Measurements from ENCODE around the gene RAVER1.

GRCh38 chr19:10372690-10373089 lies 39.4 kb upstream of the RAVER1 start:
- no peak for TF ChIP-seq CTCF (conservative IDR thresholded peaks at IDR 0.05)
- TF ChIP-seq ZFX (IDR thresholded peaks at IDR 0.05), result no peak
